GM20431 (cell line): Measurements from ENCODE around the gene MBNL3.
"Not testable (repeated sequence)": the region's sequence is repeated elsewhere in the genome, so short reads cannot be mapped to it uniquely, and the experiment has no call there.

Experiments used
- in situ Hi-C: fragments of 300-500 bp; cut with MseI, MboI; formaldehyde crosslinking; loops from one replicate; pipeline ENCODE4 v1.15.0; 2020; ENCODE audit warnings: low sequenced_read_pairs; ENCODE audit not compliant: unreplicated experiment

MBNL3 gene

DNA sequence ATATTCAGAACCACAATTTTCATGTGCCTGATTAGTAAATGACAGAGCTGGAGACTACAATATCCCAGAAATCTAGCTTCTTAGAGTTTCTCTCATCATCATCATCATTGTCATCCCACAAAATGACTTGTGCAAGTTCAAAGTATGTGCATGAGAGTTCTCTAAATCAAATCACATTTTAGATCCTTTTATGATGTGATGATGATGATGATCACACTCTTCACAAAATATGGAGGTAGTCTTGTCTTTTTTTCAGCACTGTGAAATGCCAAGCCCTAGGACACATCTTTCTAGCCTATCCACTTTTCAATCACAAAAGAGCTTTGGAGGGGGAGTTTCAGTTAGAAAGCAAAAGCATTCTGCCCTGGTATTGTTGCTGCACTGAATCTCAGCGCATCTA is 7.4 kb downstream of the MBNL3 start:
- in situ Hi-C loops = no loop called here

DNA sequence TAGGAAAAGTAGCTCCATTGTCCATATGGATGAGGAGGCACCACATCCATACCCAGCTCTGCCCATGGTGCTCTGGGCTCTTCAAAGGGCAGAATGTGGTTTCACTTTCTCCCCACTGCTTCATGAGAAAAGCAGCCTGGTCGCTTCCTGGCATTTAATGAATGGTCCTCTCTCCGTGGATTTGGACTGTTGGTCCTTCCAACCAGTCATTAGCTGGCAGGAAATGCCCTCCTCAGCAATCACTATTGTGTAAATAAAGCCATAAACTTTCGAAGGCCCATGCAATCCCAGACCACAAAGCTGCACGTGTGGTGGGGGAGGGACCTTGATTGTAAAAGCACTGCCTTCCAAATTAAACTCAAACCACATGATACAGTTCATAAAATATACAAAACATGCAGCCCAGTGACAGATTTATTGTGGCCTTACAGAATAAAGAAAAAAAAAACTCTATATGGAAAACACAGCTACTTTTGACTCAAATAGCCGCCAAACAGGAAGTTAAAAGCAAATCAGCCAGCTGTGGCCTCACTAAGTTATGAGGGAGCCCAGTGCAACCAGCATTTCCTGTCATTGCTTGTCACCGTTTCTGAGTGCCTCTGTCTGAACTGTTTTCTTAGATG is 8.1 kb downstream of the MBNL3 start:
- in situ Hi-C loops = no loop called here

DNA sequence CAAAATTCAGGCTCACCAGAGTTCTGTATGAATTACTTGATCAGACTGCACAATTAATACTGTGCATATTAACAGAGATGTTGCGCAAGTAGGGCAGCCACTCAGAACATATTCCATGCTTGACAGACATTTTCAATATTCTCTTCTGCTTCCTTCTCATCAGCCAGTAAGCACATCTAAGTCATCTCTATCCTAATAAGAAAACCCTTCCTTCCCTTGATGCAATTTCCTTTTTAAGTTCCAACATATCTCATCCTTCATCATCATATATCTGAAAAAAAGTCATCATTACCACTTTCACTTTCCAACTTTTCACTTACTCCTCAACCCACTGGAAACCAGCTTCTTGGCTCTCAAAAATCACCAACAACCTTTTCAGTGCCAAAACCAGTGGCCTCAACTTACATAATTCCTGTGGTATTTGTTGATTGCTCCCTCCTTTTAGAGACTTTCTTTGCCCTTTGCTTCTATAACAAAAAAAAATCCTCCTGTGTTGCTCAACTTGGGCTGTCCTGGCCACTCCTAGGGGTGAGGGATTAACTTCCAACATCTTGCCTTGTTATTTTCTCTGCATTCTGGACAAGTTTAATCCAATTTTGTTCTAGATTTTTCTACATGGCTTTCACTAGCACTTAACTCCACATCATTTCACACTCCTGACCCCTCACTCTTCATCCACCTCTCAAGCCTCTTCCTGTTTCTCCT is 14.1 kb downstream of the MBNL3 start:
- in situ Hi-C loops = no loop called here

DNA sequence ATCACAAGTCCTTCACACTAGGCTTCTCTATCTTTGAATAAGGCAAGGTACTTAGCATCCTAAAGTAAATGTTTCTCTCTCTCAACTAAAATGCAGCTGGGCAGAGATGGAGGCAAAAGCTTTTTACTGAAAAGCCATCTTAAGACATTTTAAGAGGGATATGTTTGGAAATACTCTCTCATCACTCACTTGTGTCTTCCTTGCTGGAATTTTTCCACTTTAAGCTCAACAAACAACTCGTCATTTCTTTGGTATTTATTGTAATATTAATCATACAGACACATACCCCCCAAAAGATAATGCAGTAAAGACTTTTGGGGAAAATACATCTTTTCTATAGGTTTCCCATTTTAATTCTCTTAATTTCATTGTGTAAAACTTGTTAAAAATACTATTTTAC is 16.4 kb downstream of the MBNL3 start:
- in situ Hi-C loops = no loop called here

DNA sequence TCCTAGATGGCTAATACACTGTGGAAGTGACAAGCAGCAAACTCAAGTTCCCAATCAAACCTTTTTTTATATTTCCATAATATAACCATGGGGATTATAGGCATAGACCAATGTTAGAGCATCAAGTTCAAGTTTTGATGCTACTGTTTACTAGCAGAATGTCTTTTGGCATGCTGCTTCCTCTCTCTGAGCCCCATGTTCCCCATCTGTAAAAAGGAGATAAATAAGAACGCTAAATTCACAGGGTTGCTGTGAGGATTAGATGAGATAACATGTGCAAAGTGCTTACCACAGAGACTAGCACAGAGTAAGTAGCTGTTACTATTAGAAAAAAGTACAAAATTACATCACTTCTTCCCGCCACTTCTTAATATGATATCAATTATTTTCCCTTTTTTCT is 18.0 kb downstream of the MBNL3 start:
- in situ Hi-C loops = no loop called here

DNA sequence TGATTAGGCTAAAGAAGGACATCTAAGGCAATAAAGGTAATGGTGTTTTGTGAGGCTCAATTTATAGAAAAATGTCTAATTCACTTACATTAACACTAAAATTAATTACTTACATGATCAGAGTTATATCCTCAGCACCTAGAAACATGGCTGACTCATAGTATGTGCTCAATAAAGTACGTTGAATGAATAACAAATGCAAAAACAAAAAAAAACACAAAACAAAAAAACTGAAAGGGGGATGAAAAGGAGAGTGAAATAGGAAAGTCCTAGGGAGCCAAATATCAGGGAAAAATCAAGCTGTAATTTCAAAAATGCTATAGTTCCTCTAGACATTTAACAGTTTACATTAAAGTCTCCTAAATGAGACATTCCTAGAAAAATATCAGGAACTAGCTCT is 18.7 kb downstream of the MBNL3 start:
- in situ Hi-C loops = no loop called here

DNA sequence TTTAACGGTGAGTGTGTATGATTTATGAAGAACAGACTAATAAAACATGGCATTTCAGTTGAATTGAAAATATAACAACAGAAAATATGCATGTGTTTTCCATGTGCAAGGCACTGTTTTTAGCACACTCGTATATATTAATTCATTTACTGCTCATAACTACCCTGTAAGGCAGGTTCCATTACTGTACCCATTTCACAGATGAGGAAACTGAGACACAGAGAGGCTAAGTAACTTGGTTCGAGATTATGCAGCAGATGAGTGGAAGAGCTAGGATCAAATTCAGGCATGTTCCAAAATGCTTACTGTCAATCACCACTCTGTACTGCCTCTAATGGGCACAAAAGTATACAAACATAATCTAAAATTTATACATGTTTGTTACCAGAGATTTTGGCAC is 20.4 kb downstream of the MBNL3 start:
- in situ Hi-C loops = no loop called here

DNA sequence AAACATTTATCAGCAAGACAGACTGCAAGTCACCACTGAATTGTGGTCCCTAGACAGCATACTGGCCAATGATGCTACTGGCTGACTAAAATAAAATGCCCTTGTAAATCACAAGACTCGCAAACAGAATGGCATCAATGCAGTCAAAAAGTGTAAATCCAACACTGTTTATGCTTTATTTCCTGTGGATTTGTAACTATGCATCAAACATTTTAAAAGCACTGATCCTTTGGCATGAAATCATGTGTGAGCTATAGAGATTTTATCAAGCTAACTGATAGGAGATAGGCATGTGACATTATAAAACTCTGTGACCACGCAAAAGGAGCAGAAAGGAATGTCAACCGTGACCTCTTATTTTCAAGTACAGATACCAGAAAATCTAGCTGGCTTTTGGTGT is 20.8 kb downstream of the MBNL3 start:
- in situ Hi-C loops = no loop called here

DNA sequence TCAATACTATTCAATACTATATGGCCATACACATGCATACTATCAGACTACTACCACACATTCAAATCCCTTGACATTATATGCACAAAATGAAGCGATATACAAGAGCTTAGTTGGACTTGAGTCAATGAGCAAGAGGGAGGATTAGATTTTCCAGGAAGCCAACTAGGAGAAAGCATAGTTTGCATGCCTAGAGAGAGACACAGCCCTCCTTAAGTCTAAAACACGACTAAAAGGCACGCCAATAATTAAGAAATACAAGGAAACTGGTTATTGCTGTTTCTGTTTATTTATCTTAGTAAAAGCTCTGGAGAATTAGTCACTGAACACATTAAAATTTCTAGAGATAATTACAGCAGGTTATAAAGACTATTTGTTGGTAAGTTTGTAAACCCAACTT is 21.8 kb downstream of the MBNL3 start:
- in situ Hi-C loops = no loop called here

DNA sequence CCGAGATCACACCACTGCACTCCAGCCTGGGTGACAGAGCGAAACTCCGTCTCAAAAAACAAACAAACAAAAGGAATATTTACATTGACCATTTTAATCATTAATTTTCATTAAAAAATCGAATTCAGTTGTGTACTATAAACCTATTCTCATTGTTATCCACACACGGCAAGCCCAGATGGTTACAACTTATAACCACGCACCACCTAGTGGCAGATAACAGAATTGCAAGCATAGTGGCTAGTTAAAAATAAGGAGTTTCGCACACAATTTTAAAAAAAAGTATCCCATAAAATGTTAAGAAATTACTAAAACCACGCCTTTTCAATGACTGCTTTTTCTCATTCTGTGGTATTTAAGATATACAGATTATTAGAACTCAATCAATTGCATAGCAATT is 25.4 kb downstream of the MBNL3 start:
- in situ Hi-C loops = no loop called here

DNA sequence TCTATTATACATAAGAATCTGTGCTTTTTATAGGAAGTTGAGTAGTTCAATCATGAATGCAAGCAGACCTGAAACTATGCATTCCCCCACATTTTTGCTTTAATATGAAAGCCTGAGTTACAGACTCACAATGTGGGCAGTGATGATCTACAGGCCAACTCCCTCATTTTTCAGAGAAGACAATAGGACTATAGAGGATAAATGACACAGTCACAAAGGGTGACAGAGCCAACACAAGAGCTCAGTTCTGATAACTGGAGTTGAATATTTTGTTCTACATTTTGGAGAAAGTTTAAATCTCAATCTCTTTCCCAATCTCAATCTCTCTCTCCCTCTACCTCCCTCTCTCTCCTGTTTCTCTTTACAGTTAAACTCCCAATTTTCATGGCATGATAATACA is 27.0 kb downstream of the MBNL3 start:
- in situ Hi-C loops = no loop called here

DNA sequence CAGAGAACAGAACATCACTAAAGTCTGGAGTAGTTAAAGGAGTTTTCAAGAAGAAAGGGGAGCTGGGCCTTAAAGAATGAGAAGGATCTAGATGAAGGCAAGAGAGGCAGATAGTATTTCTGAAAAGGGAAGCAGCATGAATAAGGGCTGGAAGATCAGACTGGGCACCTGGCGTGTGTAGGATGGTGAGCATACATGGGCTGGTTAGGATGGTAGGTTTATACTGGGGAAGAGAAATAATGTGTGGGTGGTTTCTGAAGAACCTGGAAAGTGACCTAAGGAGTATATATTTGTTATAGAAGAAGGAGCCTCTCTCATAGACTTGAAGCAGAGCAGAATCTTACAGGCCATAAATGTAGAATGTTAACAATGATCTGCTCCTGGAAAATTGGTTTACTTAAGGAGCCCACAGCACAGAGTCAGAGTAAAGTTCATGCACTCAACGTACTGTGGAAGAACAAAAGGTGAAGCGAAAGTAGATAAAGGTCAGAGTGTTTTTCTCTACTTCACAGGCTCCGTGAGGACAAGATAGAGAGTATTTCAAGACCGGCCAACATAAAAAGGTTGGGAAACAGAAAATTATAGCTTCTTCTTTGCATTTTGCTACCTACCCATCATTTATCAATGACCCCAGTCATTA is 35.8 kb downstream of the MBNL3 start:
- in situ Hi-C loops = no loop called here

DNA sequence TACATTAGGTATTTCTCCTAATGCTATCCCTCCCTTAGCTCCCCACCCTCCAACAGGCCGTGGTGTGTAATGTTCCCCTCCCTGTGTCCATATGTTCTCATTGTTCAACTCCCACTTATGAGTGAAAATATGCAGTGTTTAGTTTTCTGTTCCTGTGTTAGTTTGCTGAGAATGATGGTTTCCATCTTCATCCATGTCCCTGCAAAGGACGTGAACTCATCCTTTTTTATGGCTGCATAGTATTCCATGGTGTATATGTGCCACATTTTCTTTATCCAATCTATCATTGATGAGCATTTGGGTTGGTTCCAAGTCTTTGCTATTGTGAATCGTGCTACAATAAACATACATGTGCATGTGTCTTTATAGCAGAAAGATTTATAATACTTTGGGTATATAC is 42.9 kb downstream of the MBNL3 start:
- in situ Hi-C loops = not testable (repeated sequence)

DNA sequence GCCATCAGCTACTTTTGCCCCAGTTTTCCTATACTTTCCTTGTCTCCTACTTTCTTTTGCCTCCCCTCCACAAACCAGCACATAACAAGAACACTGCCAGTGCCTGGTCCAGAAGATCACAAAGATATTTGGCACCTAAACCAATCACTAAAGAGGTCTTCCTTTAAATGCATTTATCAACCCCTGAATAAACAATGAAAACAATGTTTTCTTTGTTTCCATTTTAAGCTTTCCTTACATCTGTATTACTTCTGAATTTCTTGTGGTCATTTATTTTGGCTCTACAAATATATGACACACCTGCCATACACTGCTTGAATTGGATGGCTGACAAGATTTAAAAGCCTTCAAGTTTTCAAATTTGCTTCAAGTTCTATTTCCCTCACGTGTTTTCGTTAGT is 43.9 kb downstream of the MBNL3 start:
- in situ Hi-C loops = no loop called here

DNA sequence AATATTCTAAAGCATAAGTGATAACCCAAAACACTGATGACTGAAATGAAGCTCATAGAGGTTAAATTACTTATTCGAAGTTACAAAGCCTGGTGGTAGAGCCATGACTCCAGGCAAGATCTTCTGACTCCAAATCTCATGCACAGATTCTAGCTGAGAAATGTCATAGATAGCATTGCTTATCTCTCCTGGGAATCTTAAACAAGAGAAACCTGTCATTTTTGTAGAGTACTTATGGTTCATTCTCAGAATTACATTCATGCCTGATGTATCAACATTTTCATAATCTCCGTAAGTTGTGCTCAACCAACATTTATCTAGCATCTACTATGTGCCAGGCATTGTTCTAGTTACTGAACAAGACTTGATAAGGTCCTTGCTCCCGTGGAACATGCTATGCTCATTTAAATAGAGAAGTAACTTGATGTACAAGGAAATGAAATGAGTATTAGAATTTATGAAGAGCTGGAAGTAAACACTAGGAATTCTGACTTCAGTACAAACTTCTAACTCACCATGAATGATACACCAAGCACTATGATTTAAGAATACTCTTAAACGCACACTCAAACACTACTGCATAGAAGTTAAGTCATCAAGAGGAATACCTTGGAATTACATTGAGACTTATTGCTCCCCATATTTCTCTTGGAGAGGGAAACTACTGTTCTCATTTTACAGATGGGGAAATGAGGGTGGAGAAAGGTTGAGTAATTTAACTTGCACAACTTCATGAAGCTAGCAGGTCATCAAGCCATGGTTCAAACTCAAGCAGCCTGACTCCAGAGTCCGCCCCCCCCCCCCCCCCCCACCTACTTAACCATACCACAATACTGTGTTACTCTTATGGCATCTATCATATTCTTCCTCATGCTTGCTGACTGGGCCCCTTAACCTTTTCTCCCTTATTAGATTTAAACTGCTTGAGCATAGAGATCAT is 45.4 kb downstream of the MBNL3 start:
- in situ Hi-C loops = no loop called here

DNA sequence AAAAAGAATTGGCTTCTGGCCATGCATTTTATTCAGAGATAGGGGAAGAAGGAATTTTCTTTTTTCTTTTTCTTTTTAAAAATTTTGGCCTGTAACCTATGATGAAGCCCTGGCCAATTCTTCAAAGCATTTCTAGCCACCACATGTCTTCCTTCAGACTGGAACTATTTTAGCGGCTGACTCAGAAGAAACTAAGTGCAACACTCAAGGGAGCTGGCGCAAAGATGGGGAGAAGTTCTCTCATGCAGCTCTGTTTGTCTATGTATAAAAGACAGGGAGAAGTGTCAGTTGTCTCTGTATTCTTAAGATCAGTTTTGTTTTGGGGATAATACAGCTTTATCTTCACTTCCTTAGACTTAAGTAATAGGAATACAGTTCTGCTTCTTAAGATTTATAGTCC is 46.1 kb downstream of the MBNL3 start:
- in situ Hi-C loops = no loop called here

DNA sequence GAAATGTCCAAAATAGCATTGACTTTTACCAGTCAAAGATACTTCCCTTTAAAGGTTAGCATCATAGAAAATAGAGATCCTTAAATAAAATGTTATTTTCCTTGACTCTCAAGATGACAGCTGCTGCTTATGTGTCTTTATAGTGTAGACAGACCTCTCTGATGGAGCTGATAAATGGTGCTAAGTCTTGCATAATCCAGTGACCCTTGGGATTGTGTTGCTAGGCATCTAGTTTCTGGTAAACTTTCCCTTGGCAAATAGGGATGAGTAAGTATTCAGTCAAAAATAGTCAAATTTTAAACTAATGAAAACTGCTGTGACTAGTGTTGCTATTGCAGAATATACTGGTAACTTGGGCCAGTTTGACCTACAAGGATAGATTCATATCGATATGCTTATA is 53.6 kb downstream of the MBNL3 start:
- in situ Hi-C loops = no loop called here

DNA sequence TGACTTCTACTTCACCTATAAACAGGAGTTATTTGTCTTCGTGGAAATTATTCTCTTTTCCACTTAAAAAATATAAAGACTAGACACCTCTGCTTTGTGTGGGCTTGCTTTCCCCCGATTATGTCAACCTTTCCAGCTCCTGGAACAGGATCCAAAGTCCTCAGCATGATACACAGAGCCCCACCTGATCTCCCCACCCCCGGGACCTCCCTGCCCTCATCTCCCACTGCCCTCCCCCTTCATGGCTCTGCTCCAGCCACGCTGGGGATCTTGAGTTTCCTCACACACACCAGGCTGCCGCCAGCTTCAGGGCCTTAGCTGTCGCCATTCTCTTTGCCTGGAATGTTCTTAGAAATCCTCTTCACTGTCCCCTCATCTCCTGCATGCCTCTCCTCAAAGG is 55.3 kb downstream of the MBNL3 start:
- in situ Hi-C loops = no loop called here

DNA sequence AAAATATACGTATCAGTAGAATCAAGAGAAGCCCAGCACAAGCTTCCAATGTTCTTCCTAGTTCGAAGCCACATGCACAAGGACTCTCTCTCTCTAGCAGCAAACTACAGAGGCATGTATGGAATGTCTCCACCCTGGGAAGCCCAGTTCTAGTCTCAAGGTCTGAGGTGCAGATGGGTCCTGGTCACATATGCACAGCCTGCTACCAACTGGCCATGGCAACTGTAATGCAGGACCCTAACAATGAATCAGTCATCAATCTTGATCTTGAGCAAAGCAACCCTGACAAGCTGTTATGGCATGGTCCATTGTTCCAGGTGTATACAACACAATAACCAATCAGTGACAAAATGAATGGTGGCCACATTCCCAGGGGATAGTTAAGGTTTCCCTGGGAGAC is 55.8 kb downstream of the MBNL3 start:
- in situ Hi-C loops = no loop called here

DNA sequence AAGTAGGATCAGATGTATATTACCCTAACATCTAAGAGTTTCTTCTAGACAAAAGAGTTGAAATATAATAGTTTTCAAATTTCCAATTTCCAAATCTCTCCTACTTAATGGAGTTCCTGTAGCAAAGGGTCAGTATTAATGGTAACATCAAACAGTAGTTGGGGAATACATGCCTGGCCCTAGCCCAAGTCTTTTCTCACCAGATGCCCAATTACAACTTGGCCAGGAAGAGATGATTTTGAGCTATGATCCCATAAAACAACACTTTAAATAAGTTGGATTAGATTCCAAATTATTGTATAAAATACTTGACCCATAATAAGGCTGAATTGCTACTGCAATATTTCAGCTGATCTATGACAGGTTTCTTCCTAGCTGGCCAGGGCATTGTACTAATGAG is 59.9 kb downstream of the MBNL3 start:
- in situ Hi-C loops = no loop called here
